D721Med (cell line): ENCODE measurements around the gene ATP6V0E1.
"Not testable (repeated sequence)": the region's sequence is repeated elsewhere in the genome, so short reads cannot be mapped to it uniquely, and the experiment has no call there.

Experiments
- DNase-seq: peaks from one replicate; pipeline ENCODE4 v3.0.0; 2011; ENCODE audit warnings: low spot score; ENCODE audit not compliant: insufficient read length
- FAIRE-seq: peaks from 2 replicates; lab custom pipeline; 2011; peaks lifted over from hg19 to GRCh38; lab: Jason Lieb, UNC
- CTCF ChIP-seq: IDR thresholded peaks from 2 replicates; pipeline ENCODE4 v1.5.1; 2012; ENCODE audit warnings: mild to moderate bottlenecking, control low read depth; ENCODE audit not compliant: insufficient read depth; ENCODE audit errors: missing control alignments

The ATP6V0E1 gene

DNA sequence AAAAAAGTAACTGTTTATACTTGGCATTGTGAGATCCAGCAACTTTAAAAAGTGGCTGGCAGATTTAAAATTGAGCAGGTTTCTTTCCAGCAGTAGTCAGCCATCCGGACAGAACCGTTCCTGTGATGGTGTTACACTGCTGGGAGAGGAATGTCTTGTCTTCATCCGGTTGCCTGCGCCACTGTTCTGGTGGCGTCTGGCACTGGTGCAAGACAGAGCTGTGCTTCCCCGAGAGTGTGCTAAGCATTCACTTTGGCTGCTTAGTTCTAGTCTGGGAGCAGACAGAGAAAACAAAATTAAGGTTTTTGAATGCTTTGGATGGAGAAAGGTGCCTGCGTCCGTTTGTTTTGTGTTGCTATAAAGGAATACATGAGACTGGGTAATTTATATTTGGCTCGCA lies 37.1 kb downstream of the ATP6V0E1 start:
- no peak for TF ChIP-seq CTCF
- DNase-seq: no peak
- no peak for FAIRE-seq

DNA sequence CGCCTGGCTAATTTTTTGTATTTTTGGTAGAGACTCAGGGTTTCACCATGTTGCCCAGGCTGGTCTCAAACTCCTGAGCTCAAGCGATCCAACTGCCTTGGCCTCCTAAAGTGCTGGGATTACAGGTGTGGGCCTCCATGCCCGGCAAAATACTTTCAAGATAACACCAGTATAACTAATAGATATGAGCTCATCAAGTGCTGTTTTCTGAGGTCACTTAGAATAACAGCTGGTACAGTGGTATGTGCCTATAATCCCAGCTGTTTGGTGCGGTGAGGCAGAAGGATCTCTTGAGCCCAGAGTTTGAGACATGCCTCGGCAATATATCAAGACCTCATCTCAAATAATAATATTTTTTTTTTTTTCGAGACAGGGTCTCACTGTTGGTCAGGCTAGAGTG lies 42.1 kb downstream of the ATP6V0E1 start:
- DNase-seq: no peak
- no peak for FAIRE-seq
- no peak for TF ChIP-seq CTCF

DNA sequence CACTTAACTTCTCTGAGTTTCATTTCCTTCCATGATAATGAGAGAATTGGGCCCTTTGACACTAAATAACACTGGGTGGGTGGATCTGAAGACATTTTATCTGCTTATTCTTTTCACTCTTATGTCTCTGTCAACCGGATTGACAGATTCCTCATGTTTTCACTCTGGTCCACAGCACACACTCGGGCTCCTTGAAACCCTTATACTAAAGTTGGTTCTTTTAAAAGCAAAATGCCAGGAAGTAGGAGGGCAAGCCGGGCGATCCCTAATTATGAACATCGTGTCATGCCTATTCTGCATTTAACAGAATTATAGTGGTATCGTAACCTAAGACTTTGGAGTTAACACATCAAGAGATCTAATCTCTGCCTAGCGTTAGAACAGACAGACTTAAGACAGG lies 44.3 kb downstream of the ATP6V0E1 start:
- DNase-seq: no peak
- FAIRE-seq: no peak

DNA sequence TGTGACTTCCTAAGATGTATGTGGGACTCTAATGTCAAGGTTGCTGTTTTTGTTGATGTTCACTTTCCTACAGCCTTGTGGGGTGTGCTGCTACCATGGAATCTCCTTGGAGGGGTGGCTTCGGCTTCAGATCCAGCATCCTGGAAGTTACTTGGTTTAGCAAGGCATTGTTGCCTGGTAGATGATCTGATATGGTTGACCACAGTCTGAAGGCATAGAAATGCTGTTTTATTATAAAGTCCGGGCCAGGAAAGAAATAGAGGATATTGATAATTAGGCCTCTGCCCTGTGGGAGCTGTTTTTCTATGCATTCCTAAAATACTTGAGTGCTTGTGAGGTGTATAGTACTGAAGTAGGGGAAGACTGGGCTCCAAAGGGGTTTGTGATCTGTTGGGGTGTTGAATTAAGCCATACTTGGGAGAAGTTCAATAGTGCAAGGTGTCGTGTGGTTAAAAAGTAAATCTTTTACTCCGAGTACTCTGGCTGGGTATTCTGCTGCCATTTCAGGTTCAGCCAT lies 45.3 kb downstream of the ATP6V0E1 start:
- no peak for TF ChIP-seq CTCF
- DNase-seq (no peak), FAIRE-seq (no peak)

More for the DNA sequence above, 44.3 kb downstream of the ATP6V0E1 start:
- TF ChIP-seq CTCF: no peak

DNA sequence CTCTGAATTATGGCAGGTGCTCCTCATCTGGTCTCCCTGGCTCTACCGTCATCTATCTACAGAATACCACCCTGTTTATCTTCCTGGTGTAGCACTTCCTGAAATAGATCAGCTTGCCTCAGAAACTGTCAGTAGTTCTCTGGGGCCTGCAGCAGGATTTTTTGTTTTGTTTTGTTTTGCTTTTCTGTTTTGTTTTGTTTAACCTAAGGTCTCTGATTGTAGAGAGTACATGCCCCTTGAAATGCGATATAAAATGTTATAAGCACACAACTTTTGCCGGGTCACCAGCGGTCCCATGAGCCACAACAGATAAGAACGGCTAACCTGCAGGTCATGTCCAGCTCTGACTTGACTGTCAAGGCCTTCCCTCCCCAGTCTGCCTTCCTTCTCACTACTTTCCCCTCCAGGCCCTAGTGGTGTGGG lies 45.9 kb downstream of the ATP6V0E1 start:
- FAIRE-seq (no peak), DNase-seq (no peak)
- TF ChIP-seq CTCF: no peak

GRCh38 chr5:173032096-173032495 lies 48.5 kb downstream of the ATP6V0E1 start:
- not testable (repeated sequence) for DNase-seq, FAIRE-seq

- TF ChIP-seq CTCF: no peak
- FAIRE-seq (no peak), DNase-seq (no peak)
Measured at GRCh38 chr5:173032730-173033129, 49.2 kb downstream of the ATP6V0E1 start.

DNA sequence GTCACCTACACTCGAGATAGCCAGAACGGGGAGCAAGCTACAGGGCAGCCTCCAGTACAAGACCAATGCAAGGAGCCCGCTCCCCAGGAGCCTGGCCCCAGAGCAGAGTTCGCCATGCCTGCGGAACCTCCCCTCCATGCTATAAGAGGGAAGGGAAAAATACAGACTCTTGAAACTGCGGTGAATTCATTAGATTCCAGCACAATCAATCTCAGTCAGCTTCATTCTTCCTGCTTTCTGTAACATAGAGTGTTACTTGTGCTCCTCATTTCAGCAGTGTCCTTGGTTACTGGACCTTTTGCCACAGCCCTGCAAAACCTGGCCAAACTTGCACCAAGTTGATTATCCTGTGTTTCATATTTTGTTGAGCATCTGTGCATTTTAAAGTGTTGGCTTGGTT lies 50.4 kb downstream of the ATP6V0E1 start:
- no peak for FAIRE-seq
- DNase-seq: no peak
- TF ChIP-seq CTCF: no peak
